Gastroesophageal sphincter (tissue), 3 donors: ENCODE data around the gene GLI3.

Source experiments
- POLR2A ChIP-seq, 2 donors: fragments of 450-650 bp; IDR thresholded peaks; one replicate each; pipeline ENCODE4 v1.6.1; 2017; ENCODE audit warnings: antibody characterized with exemption in 2 of 2, mild to moderate bottlenecking in 2 of 2, moderate library complexity in 1 of 2
- TF ChIP-seq, protein P1 (sequence below), 4 experiments: fragments of 200-600 bp in 2 of 4; fragments of 450-650 bp in 2 of 4; sonication (generic) in 1 of 4; IDR thresholded peaks; one replicate each; pipeline ENCODE4 v1.5.1; 2017 to 2019; ENCODE audit warnings: antibody characterized with exemption in 4 of 4, mild to moderate bottlenecking in 2 of 4, moderate library complexity in 2 of 4

DNA sequence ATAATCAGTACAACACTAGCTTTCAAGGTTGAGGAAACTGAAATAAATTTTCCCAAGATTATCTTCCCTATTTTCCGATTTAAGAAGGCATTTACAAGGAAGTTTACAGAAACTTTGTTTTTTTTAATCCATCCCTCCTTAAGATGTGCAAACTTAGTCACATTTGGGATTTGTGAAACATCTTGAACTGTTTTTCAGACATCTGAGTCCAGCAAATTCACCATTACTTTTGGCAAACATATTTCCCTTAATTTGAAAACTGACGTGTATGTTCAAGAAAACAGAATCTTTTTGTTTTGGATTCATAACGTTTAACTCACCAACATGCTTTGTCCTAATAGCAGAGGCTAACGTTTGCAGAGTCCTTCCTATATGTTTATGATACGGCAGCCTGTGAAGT lies 19.5 kb downstream of the GLI3 start:
- TF ChIP-seq POLR2A (IDR thresholded peaks at IDR 0.05) = no peak
- TF ChIP-seq, protein P1, sequence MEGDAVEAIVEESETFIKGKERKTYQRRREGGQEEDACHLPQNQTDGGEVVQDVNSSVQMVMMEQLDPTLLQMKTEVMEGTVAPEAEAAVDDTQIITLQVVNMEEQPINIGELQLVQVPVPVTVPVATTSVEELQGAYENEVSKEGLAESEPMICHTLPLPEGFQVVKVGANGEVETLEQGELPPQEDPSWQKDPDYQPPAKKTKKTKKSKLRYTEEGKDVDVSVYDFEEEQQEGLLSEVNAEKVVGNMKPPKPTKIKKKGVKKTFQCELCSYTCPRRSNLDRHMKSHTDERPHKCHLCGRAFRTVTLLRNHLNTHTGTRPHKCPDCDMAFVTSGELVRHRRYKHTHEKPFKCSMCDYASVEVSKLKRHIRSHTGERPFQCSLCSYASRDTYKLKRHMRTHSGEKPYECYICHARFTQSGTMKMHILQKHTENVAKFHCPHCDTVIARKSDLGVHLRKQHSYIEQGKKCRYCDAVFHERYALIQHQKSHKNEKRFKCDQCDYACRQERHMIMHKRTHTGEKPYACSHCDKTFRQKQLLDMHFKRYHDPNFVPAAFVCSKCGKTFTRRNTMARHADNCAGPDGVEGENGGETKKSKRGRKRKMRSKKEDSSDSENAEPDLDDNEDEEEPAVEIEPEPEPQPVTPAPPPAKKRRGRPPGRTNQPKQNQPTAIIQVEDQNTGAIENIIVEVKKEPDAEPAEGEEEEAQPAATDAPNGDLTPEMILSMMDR (IDR thresholded peaks at IDR 0.05) = no peak
